H54 (cell line): ENCODE results near the gene TRIM44.

Experiments
- DNase-seq: peaks from one replicate; pipeline ENCODE4 v3.0.0; 2011; ENCODE audit warnings: low spot score, mixed read lengths; ENCODE audit not compliant: insufficient read length
- FAIRE-seq: peaks from 3 replicates; lab custom pipeline; 2011; peaks lifted over from hg19 to GRCh38; lab: Jason Lieb, UNC
- POLR2A ChIP-seq: IDR thresholded peaks from 2 replicates; pipeline ENCODE4 v1.6.1; 2011; ENCODE audit warnings: low read depth, mild to moderate bottlenecking, low read length

Gene TRIM44

DNA sequence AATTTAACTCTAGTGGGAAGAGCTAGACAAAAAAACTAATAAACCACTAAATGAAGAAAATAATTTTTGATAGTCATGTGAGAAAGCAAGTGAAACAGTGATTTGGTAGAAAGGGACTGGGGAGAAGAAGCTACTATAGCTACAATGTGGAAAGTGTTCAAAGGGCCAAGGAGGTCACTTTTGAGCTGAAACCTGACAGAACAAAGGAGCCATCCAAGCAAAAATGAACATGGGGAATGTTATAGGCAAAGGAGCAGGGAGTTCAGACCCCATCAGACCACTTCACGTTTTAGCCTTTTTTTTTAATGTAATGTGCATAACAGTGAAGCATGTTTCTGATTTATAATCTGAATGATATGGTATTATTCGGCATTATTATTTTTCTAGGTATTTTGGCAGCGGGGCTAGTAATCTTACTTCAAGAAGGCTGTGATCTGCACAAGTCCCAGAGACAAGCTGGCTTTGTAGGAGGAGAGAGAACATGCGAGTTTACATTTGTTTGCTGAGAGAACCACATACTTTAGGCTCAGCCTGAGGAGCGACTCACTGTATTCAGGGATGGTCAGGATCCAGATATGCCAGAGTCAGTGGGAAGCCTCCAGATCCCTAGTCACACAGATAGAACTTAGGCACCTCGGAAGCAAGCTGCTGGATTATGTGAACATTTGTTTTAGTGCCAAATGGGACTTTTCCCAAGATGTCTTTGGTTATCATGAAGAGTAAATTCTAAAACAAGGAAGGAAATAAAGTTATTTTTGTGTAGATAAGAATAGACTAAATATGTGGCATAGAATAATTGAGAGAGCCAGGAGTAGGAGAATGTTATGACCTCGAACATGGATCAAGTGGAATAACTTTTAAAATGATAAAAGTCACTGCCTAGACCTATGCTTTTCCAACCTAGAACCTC is 118.6 kb downstream of the TRIM44 start:
- no peak for DNase-seq
- no peak for FAIRE-seq
- TF ChIP-seq POLR2A = no peak

GRCh38 chr11:35781861-35782470 is 119.4 kb downstream of the TRIM44 start:
- FAIRE-seq (no peak), DNase-seq (no peak)
- no peak for TF ChIP-seq POLR2A

DNA sequence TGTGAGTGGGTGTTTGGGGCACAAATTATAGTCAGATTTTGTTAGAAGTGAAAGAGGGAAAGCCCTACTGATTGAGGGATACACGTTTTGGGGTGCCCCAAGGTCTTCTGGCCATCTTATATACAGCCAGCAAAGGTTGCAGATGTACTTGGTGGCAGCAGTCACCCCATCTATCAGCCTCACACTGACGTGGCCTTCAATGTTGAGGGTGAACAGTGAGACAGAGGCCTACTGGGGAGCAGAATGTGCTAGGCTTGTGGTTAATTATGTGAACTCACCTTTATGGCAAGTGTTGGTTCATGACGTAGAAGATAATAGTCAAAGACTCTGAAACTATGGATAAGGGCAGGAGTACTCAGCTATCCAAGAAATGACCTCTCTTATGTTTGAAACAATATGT is 121.2 kb downstream of the TRIM44 start:
- DNase-seq (no peak), FAIRE-seq (no peak)
- TF ChIP-seq POLR2A = no peak

DNA sequence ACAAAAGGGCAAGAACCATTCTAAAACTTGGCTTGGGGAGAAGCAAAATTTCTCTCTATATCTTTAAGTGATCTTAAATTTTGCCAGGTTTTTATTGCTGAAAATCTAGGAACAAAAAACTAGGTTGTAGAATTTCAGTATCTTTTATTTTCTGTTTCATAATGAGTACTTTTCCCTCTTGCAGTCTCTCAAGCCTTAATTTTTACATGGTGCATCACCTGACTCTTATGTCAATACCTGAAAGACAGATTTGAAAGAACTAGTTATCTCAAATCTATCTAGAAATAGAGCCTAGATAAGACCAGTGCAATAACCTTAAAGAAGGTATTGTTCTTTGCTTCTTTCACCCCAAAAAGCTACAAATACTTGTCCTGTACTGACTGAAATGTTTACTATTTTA is 122.1 kb downstream of the TRIM44 start:
- no peak for FAIRE-seq
- TF ChIP-seq POLR2A = no peak
- no peak for DNase-seq

DNA sequence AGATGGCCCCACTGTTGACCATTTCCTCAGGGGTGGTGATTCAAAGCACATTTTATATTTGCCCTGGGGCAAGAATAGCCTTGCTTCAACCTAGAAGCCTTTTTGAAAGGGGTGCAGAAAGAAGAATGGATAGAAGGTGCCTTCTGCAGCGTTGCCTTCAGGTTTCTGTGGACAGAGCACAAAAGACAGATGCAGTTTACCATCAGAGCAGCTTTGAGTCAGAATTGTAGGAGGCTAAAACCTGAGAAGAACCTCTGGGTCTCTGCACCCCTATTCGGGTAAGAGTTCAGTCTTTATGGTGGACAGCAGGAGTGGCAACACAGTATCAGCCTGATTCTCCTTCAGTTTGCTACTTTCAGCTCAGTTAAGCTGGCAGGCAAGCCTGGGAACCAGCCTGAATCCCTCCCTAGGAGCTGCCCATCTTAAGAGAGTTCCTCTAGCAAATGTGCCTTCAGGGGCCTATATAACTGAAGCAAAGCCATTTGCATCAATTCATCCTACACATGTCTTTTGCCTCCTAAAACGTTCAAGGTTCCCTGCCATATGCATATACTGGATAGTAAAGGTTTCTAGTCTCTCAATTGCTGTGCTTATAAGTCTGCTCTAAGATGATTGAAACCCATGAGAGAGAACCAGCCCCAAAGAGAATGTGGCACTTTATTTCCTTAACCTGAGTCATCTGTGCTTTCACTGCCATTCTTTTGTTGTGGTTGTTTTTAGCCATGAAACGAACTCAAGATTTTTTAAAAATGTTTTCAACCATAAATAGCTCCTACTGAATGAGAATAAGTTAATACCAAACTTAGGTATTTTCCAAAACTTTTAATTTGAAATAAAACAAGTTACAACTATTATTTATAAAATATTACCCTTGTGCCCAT is 123.0 kb downstream of the TRIM44 start:
- DNase-seq = no peak
- TF ChIP-seq POLR2A = no peak

GRCh38 chr11:35786188-35786587 is 123.6 kb downstream of the TRIM44 start:
- TF ChIP-seq POLR2A = no peak
- FAIRE-seq = no peak
- DNase-seq = no peak

More for the DNA sequence above, 123.0 kb downstream of the TRIM44 start:
- FAIRE-seq = no peak

GRCh38 chr11:35787013-35787504 is 124.5 kb downstream of the TRIM44 start:
- DNase-seq = no peak
- no peak for TF ChIP-seq POLR2A
- no peak for FAIRE-seq

- DNase-seq (no peak), FAIRE-seq (no peak)
- TF ChIP-seq POLR2A = no peak
Observed at GRCh38 chr11:35787626-35788025, 125.1 kb downstream of the TRIM44 start.

DNA sequence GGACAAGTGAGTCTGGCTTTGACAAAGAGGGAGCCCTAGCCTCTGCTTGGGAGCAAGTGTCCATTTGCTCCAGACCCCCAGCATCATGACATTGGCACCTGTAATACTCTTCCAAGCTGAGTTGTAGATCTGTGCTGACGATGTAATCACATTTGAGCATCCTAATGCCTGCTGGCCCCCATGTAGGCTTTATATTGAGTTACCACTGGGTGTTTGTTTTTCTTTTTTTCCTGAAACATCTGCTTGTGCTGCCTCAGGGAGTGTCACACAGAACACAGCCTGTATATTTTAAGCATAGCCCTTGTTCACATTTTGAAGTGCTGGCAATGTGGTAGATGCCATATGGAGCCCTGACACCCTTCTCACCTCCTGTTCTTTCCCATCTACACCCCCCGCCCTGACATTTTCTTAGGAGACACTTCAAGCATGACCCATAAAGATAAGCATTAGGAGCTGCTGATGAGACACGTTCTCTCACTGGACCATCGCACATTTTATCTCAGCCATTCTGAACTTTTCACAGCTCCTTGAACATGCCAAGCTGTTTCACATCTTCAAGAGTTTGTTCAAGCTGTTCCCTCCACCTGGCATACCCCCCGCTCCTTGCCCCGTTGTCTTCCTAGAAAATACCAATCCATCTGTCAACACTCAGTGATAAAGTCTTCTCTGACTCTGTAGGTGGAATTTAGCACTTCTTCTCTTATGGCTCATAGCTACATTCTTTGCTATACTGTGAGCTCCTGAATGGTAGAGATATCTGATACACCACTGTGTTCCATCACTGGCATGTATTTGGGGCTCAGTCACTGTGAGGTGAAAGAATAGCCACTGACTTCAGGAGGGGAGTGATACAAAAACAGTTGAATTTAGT is 128.7 kb downstream of the TRIM44 start:
- TF ChIP-seq POLR2A = no peak
- FAIRE-seq (no peak), DNase-seq (no peak)

DNA sequence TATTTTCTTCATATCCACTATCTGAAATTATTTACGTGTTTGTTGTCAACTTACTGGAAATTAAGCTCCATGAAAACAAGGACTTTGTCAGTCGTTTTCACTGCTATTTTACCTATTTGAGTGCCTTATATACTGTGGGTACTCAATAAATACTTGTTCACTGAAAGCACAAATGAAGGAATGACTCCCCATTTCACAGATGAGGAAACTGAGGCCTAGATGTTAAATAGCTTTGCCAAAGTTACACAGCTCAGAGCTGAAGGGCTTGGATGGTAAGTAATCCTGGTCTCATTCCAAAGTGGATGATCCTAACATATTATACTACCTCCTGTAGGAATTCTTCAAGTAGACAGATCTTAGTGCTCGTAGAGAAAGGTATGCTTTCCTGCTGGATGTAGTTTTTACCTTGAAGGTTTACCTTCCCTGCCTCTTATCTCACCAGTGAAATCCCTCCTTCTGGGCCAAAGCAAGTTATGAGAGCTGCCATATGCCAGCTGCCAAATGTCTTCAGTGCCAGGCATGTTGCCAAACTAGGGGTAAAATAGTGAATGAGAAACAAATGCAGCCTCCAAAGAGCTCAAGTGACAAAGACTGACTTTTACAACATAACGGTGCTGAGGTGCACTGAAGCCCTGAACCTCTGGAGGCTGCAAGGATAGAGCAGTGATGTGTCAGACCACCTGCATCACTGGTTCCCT is 129.7 kb downstream of the TRIM44 start:
- no peak for DNase-seq
- FAIRE-seq = no peak
- TF ChIP-seq POLR2A = no peak

GRCh38 chr11:35792846-35793192 is 130.2 kb downstream of the TRIM44 start:
- no peak for FAIRE-seq
- no peak for TF ChIP-seq POLR2A
- DNase-seq = no peak

GRCh38 chr11:35794333-35794732 is 131.8 kb downstream of the TRIM44 start:
- no peak for DNase-seq
- FAIRE-seq = no peak
- TF ChIP-seq POLR2A = no peak
